Measurements from ENCODE around the gene SPSB1. TPM values are rescaled to one million over a fixed set of nuclear protein-coding genes. Genes with fewer than 3 reads are reported as not detected.

The SPSB1 gene
- total RNA-seq, 1 donor from 2014 or later: 12.9 TPM

DNA sequence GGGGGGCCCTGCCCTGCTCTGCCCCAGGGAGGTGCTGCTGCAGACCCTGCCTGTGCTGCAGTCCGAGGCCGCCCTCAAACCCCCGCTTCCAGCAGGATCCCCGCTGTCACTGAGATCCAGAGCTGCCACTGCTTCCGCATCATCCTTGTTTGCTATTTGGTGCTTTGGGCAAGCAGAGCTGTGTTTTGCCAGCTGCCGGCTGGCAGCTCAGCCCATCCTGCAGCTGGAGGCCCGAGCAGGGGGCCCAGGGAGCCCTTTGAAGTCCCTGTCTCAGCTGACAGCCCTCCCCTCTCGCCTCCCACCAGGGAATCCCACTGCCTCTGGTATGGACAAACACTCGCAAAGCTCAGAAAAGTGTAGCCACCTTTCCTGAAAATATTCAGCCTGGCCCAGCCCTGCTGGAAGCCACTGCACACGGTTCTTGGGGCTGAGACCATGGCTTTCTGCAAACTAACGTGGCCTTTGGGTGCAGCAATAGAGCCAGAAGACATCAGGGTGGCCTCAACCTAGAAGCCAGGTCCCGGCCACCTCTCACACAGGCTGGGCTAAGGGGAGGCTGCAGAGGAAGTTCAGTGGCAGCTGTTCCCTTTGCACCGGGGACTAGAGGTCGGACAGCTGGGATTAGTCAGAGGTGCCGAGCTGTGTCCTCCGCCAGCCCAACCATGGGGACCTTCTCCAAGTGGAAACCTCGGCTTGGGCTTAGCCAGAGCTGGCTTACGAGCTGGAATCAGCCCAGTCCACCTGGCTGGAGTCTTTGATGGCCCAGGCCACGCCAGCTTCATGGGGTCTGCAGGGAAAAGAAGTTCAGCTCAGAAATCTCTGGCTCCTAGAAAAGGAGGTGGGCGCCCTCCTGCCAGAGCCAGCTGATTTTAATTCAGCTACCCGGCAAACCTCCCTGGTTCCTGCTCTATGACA lies 107.1 kb downstream of the SPSB1 start:
- intact Hi-C loops (cut with DNase I): no loop called here
- no peak for DNase-seq (ENCODE audit: low spot score)

- intact Hi-C loops (cut with DNase I): no loop called here
- no peak for DNase-seq (ENCODE audit: low spot score)
These were observed 107.9 kb downstream of the SPSB1 start for GRCh38 chr1:9400425-9401079.

GRCh38 chr1:9401080-9401453 lies 108.4 kb downstream of the SPSB1 start:
- intact Hi-C loops (cut with DNase I): no loop called here
- DNase-seq (ENCODE audit: low spot score): no peak

DNA sequence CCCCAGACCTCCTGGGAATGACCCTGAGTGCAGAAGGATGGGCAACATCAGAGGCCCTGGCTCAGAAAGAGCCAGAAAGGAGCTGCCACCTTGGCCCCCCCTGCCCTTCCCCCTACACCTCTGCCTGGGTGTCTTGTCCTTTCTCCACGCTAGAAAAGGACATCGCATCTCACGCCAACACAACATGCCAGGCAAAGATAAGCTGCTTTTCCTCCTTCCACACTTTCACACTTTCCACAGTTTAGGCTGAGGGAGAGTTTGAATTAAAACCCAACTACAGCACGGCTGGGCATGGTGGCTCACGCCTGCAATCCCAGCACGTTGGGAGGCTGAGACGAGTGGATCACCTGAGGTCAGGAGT lies 109.5 kb downstream of the SPSB1 start:
- DNase-seq (ENCODE audit: low spot score): no peak
- intact Hi-C loops (cut with DNase I): no loop called here

DNA sequence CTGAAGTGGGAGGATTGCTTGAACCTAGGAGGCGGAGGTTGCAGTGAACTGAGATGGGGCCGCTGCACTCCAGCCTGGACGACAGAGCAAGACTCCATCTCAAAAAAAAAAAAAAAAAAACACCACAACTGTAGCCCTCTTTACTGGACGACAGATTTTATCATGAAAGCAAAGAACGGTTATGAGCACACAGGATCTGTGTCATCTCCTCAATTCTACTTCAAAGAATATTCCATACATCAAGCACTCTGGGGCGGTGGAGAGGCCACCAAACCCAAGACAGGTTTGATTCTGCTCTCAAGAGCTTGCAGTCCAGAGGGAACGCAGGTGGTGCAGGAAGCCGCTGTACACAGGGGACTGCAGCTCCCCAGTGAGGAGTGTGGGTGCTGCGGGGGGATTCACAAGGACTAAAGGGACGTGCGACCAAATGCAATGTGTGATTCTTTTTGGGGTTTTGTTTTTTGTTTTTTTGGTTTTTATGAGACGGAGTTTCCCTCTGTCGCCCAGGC lies 110.1 kb downstream of the SPSB1 start:
- intact Hi-C loops (cut with DNase I): no loop called here
- no peak for DNase-seq (ENCODE audit: low spot score)

DNA sequence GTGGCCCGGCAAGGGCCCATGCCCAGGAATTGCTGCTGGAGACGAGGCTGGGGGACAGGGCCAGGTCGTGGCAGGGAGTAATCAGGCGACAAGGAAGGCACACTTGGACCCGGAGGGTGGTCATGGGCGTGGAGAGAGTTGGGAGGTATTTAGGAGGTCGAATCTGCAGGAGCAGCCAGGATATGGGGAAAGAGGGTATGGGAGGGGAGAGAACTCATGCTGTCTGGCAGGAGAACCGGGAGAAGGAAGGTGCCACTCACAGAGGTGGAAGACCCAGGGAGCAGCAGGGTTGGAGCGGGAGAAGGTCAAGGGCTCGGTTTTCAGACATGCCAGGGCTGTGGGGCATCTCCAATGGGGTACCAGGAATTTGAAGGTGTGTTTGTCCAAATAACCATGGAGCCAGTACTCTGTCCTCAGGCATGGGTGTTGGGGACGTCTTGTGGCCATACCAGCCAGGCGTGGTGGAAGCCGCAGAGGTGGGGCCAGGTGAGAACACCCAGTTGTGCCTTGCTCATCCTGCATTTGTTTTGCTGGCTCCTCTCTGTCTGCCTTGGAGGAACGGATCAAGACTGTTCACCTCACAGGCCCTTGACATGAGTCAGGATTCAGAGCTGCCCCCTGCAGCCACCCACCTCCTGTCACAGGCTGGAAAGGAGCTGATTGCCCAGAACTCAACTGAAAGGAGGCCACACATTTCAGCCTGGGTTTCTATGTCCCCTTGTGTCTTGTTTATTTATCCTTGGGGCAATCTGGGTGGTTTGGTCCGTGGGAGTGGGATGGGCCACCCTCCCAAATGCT lies 111.6 kb downstream of the SPSB1 start:
- no peak for DNase-seq (ENCODE audit: low spot score)
- intact Hi-C loops (cut with DNase I): no loop called here

- no peak for DNase-seq (ENCODE audit: low spot score)
- intact Hi-C loops (cut with DNase I): no loop called here
These were observed 113.4 kb downstream of the SPSB1 start for GRCh38 chr1:9406111-9406510.

GRCh38 chr1:9410737-9411297 lies 118.1 kb downstream of the SPSB1 start:
- DNase-seq (ENCODE audit: low spot score): no peak
- intact Hi-C loops (cut with DNase I): no loop called here

- DNase-seq (ENCODE audit: low spot score): no peak
- intact Hi-C loops (cut with DNase I): loop anchor here (2.0 kb wide), 1 partner anchor 36 kb away; no protein-coding TSS in a partner anchor
These were observed 120.6 kb downstream of the SPSB1 start for GRCh38 chr1:9413071-9413876.

GRCh38 chr1:9413877-9414213 lies 121.2 kb downstream of the SPSB1 start:
- DNase-seq (ENCODE audit: low spot score): no peak
- intact Hi-C loops (cut with DNase I): loop anchor here (2.0 kb wide), 1 partner anchor 37 kb away; no protein-coding TSS in a partner anchor

GRCh38 chr1:9416506-9416905 lies 123.8 kb downstream of the SPSB1 start:
- intact Hi-C loops (cut with DNase I): no loop called here
- no peak for DNase-seq (ENCODE audit: low spot score)

GRCh38 chr1:9416918-9417500 lies 124.3 kb downstream of the SPSB1 start:
- intact Hi-C loops (cut with DNase I): no loop called here
- DNase-seq (ENCODE audit: low spot score): no peak

- DNase-seq (ENCODE audit: low spot score): no peak
- intact Hi-C loops (cut with DNase I): no loop called here
These were observed 125.0 kb downstream of the SPSB1 start for GRCh38 chr1:9417695-9418094.

- no peak for DNase-seq (ENCODE audit: low spot score)
- intact Hi-C loops (cut with DNase I): no loop called here
These were observed 126.2 kb downstream of the SPSB1 start for GRCh38 chr1:9418851-9419250.

Other genes with a start within 250 kb of the SPSB1 start
- gene SLC2A5, start 223.3 kb upstream of the SPSB1 start, total RNA-seq: 1.5 TPM
- gene GPR157, start 163.8 kb upstream of the SPSB1 start, total RNA-seq: 23.0 TPM
- 28.9 TPM for gene H6PD, start 58.1 kb upstream of the SPSB1 start, total RNA-seq
- 4.0 TPM for gene SLC25A33, start 246.6 kb downstream of the SPSB1 start, total RNA-seq